SK-N-SH (cell line): ENCODE results near the gene MEA1. TPM values are rescaled to one million over a fixed set of nuclear protein-coding genes. Genes with fewer than 3 reads are reported as not detected.

Source experiments
- CTCF ChIA-PET: fragments of 300-600, 350-600 bp; formaldehyde crosslinking; extraction: SDS; loops from one replicate; lab custom pipeline; 2021; lab: Yijun Ruan, JAX
- POLR2A ChIA-PET: fragments of 350-600 bp; sonication (Branson Sonifier 250); formaldehyde crosslinking; extraction: SDS; loops from one replicate; lab custom pipeline; 2020; ENCODE audit warnings: antibody characterized with exemption, inconsistent platforms; lab: Yijun Ruan, JAX
- DNase-seq: peaks from one replicate; pipeline ENCODE4 v3.0.0; 2012
- H2AFZ ChIP-seq: fragments of 200-600 bp; sonication (generic); 2 replicates; pipeline ENCODE4 v1.8.1; 2016; ENCODE audit warnings: antibody characterized with exemption, mild to moderate bottlenecking, low read depth
- H3F3A ChIP-seq: fragments of 200-600 bp; sonication (generic); replicated peaks from 2 replicates; pipeline ENCODE3; 2016; ENCODE audit warnings: antibody characterized with exemption, mild to moderate bottlenecking; ENCODE audit not compliant: insufficient read depth
- H3K27ac ChIP-seq, 2 experiments: fragments of 200-500 bp in 1 of 2; fragments of 200-600 bp in 1 of 2; sonication (Bioruptor generic) in 1 of 2; sonication (generic), shearing (Covaris generic) in 1 of 2; 2 replicates each; pipeline versions ENCODE4 v1.5.1 to v1.6.1; 2014 to 2016; ENCODE audit warnings: low read depth in 2 of 2, inconsistent platforms in 1 of 2, low read length in 1 of 2, mild to moderate bottlenecking in 1 of 2, mixed read lengths in 1 of 2
- H3K27me3 ChIP-seq: fragments of 200-600 bp; sonication (generic), shearing (Covaris generic); 2 replicates; pipeline ENCODE4 v1.6.1; 2016; ENCODE audit warnings: mixed run types; ENCODE audit not compliant: insufficient read depth
- H3K36me3 ChIP-seq, 2 experiments: fragments of 200-500 bp in 1 of 2; fragments of 200-600 bp in 1 of 2; sonication (Bioruptor generic) in 1 of 2; sonication (generic) in 1 of 2; replicated peaks in 1 of 2; 2 replicates each; pipeline versions ENCODE3 to v1.5.1; 2014 to 2016; ENCODE audit warnings: low read length in 1 of 2, mild to moderate bottlenecking in 1 of 2; ENCODE audit not compliant: insufficient read depth in 2 of 2, control insufficient read depth in 1 of 2
- H3K4me1 ChIP-seq, 2 experiments: fragments of 200-500 bp in 1 of 2; fragments of 200-600 bp in 1 of 2; sonication (Bioruptor generic) in 1 of 2; sonication (generic), shearing (Covaris generic) in 1 of 2; 2 replicates each; pipeline versions ENCODE4 v1.5.1 to v1.6.1; 2014 to 2016; ENCODE audit warnings: low read depth in 1 of 2, low read length in 1 of 2, mixed run types in 1 of 2; ENCODE audit not compliant: insufficient read depth in 2 of 2, control insufficient read depth in 1 of 2
- H3K4me2 ChIP-seq: fragments of 200-600 bp; sonication (generic), shearing (Covaris generic); 2 replicates; pipeline ENCODE4 v1.6.1; 2017; ENCODE audit warnings: mixed run types
- H3K4me3 ChIP-seq, 2 experiments: fragments of 200-500 bp in 1 of 2; fragments of 200-600 bp in 1 of 2; sonication (Bioruptor generic) in 1 of 2; sonication (generic), shearing (Covaris generic) in 1 of 2; 2 replicates each; pipeline versions ENCODE4 v1.5.1 to v1.8.1; 2014 to 2016; ENCODE audit warnings: low read depth in 2 of 2, inconsistent platforms in 1 of 2, low read length in 1 of 2, mild to moderate bottlenecking in 1 of 2, mixed read lengths in 1 of 2, moderate library complexity in 1 of 2
- H3K79me2 ChIP-seq: fragments of 200-600 bp; sonication (generic); 2 replicates; pipeline ENCODE4 v1.8.1; 2017; ENCODE audit warnings: mild to moderate bottlenecking; ENCODE audit not compliant: insufficient read depth
- H3K9ac ChIP-seq: fragments of 200-600 bp; sonication (generic); 2 replicates; pipeline ENCODE4 v1.6.1; 2017; ENCODE audit warnings: mixed run types
- H3K9me2 ChIP-seq: fragments of 200-600 bp; sonication (generic); 2 replicates; pipeline ENCODE4 v1.6.1; 2017; ENCODE audit warnings: mixed run types
- H3K9me3 ChIP-seq: fragments of 200-600 bp; sonication (generic); 2 replicates; pipeline ENCODE4 v1.6.1; 2017; ENCODE audit warnings: mixed run types, mild to moderate bottlenecking, moderate library complexity
- H4K20me1 ChIP-seq: fragments of 200-600 bp; sonication (generic); 2 replicates; pipeline ENCODE4 v1.6.1; 2017; ENCODE audit warnings: mild to moderate bottlenecking, mixed run types; ENCODE audit not compliant: insufficient read depth
- CHD2 ChIP-seq: fragments of 150-350 bp; IDR thresholded peaks from 2 replicates; pipeline ENCODE4 v1.6.1; 2018; ENCODE audit warnings: low read length; ENCODE audit not compliant: partially characterized antibody
- ELF1 ChIP-seq: IDR thresholded peaks from 2 replicates; pipeline ENCODE4 v1.4.0; 2012
- EP300 ChIP-seq, 2 experiments: IDR thresholded peaks; 2 replicates each; pipeline versions ENCODE4 v1.4.0 to v1.6.1; 2012; ENCODE audit warnings: borderline replicate concordance in 1 of 2, low read depth in 1 of 2, low read length in 1 of 2
- FOSL2 ChIP-seq: IDR thresholded peaks from 2 replicates; pipeline ENCODE4 v1.4.0; 2012; ENCODE audit warnings: low read depth, mild to moderate bottlenecking, moderate library complexity, borderline replicate concordance
- FOXJ3 ChIP-seq: sonication (generic); formaldehyde crosslinking; IDR thresholded peaks from 2 replicates; pipeline ENCODE4 v1.5.1; 2020; ENCODE audit warnings: mild to moderate bottlenecking, missing genetic modification reagents
- FOXM1 ChIP-seq: IDR thresholded peaks from 2 replicates; pipeline ENCODE4 v1.4.0; 2012; ENCODE audit warnings: low read depth, mild to moderate bottlenecking
- JUND ChIP-seq: IDR thresholded peaks from 2 replicates; pipeline ENCODE4 v1.4.0; 2012
- MEF2A ChIP-seq: IDR thresholded peaks from 2 replicates; pipeline ENCODE4 v1.4.0; 2012; ENCODE audit warnings: low read depth, borderline replicate concordance
- NFIC ChIP-seq: IDR thresholded peaks from 2 replicates; pipeline ENCODE4 v1.4.0; 2012; ENCODE audit warnings: borderline replicate concordance
- RAD21 ChIP-seq: IDR thresholded peaks from 2 replicates; pipeline ENCODE4 v1.6.1; 2012; ENCODE audit warnings: mild to moderate bottlenecking, low read length
- RCOR1 ChIP-seq: fragments of 150-350 bp; IDR thresholded peaks from 2 replicates; pipeline ENCODE4 v1.6.1; 2017; ENCODE audit warnings: antibody characterized with exemption, low read length
- REST ChIP-seq: IDR thresholded peaks from 2 replicates; pipeline ENCODE4 v1.6.1; 2012; ENCODE audit warnings: mild to moderate bottlenecking, low read depth, low read length, moderate library complexity
- RFX5 ChIP-seq: IDR thresholded peaks from 2 replicates; pipeline ENCODE4 v1.6.1; 2012; ENCODE audit warnings: mild to moderate bottlenecking, improper control_type of control experiment, low read length
- SIN3A ChIP-seq: IDR thresholded peaks from 2 replicates; pipeline ENCODE4 v1.6.1; 2012; ENCODE audit warnings: low read depth, mild to moderate bottlenecking, low read length, moderate library complexity, borderline replicate concordance
- TCF12 ChIP-seq: IDR thresholded peaks from 2 replicates; pipeline ENCODE4 v1.4.0; 2012
- USF2 ChIP-seq: fragments of 150-350 bp; IDR thresholded peaks from 2 replicates; pipeline ENCODE4 v1.6.1; 2017; ENCODE audit warnings: antibody characterized with exemption, low read length, low read depth, borderline replicate concordance
- YY1 ChIP-seq: IDR thresholded peaks from 2 replicates; pipeline ENCODE4 v1.4.0; 2012; ENCODE audit warnings: low read depth, mild to moderate bottlenecking
- WGBS: methylation state at CpG from one replicate; pipeline ENCODE4 v1.1.6; 2017; ENCODE audit warnings: low lambda C conversion rate; 5-methylcytosine and 5-hydroxymethylcytosine counted together
- polyA plus RNA-seq, 3 experiments: library from polyadenylated mRNA; depleted of rRNA; stranded (reverse); fragments of >200 nt; gene quantifications; 2 replicates each; pipeline ENCODE4 v1.2.3, GENCODE V29; 2012
- TF ChIP-seq, protein P1 (sequence below): fragments of 200-600 bp; sonication (generic); IDR thresholded peaks from 2 replicates; pipeline ENCODE4 v1.6.1; 2017; ENCODE audit warnings: antibody characterized with exemption, mild to moderate bottlenecking, moderate library complexity
- TF ChIP-seq, protein P2 (sequence below): IDR thresholded peaks from 2 replicates; pipeline ENCODE4 v1.4.0; 2012; ENCODE audit warnings: low read depth

Gene MEA1
- polyA plus RNA-seq, 1 of the 3 experiments (the other 2 are of a cell fraction), result 171 TPM

- Histone ChIP-seq H3K27ac (no peak overlapping the region), H3K9me2 (no peaks in the 10 kb centered on the region), H3K9me3 (no peaks in the 10 kb centered on the region), H3K27me3 (no peaks in the 10 kb centered on the region), H3K4me1 (peaks cover 0 to 7% of the 10 kb centered on the region in 2 experiments; a peak in 1 of 4 replicates), H3K4me2 (no peak overlapping the region), H3K9ac (no peak overlapping the region), H3F3A (no peaks in the 10 kb centered on the region), H3K36me3 (peaks cover 0 to 25% of the 10 kb centered on the region in 2 experiments), H4K20me1 (no peaks in the 10 kb centered on the region), H3K4me3 (no peak overlapping the region), H2AFZ (no peak overlapping the region), H3K79me2 (no peaks in the 10 kb centered on the region)
- TF ChIP-seq, protein P1, sequence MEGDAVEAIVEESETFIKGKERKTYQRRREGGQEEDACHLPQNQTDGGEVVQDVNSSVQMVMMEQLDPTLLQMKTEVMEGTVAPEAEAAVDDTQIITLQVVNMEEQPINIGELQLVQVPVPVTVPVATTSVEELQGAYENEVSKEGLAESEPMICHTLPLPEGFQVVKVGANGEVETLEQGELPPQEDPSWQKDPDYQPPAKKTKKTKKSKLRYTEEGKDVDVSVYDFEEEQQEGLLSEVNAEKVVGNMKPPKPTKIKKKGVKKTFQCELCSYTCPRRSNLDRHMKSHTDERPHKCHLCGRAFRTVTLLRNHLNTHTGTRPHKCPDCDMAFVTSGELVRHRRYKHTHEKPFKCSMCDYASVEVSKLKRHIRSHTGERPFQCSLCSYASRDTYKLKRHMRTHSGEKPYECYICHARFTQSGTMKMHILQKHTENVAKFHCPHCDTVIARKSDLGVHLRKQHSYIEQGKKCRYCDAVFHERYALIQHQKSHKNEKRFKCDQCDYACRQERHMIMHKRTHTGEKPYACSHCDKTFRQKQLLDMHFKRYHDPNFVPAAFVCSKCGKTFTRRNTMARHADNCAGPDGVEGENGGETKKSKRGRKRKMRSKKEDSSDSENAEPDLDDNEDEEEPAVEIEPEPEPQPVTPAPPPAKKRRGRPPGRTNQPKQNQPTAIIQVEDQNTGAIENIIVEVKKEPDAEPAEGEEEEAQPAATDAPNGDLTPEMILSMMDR, result no peak
- TF ChIP-seq FOXJ3 (CRISPR knock-in tag), result no peak
- TF ChIP-seq YY1, result no peak
- no peak for TF ChIP-seq REST
- TF ChIP-seq FOSL2, result no peak
- TF ChIP-seq RAD21, result no peak
- TF ChIP-seq USF2, result no peak
- TF ChIP-seq FOXM1, result no peak
- TF ChIP-seq, protein P2, sequence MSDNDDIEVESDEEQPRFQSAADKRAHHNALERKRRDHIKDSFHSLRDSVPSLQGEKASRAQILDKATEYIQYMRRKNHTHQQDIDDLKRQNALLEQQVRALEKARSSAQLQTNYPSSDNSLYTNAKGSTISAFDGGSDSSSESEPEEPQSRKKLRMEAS, result no peak
- no peak for TF ChIP-seq NFIC
- TF ChIP-seq RCOR1, result no peak
- TF ChIP-seq ELF1, result no peak
- TF ChIP-seq RFX5, result no peak
- TF ChIP-seq JUND, result no peak
- TF ChIP-seq SIN3A, result no peak
- no peak for TF ChIP-seq MEF2A
- TF ChIP-seq TCF12, result no peak
- TF ChIP-seq EP300 (IDR thresholded peaks at IDR 0.05; ENCODE audit: borderline replicate concordance in 1 of 2, low read depth in 1 of 2, low read length in 1 of 2), result no peak
- TF ChIP-seq CHD2, result no peak
- ChIA-PET POLR2A (interaction anchor here (2.1 kb wide), 1 partner anchor 17 kb away, joined by 4 read pairs; the partner anchor contains the start of gene PEX6), CTCF (no interaction called here)
- WGBS, result 88% methylated on average over 8 of the region's 12 CpGs
- DNase-seq, result no peak
Observed at GRCh38 chr6:42962096-42962495, 51.6 kb downstream of the MEA1 start.

Other genes starting within 250 kb of the MEA1 start
- gene BICRAL, start 231.9 kb downstream of the MEA1 start, polyA plus RNA-seq (2012; rRNA removed), result 5.1 and 6.6 TPM in 2 replicates
- 22.1 and 28.7 TPM in 2 replicates for gene RPL7L1, start 134.3 kb downstream of the MEA1 start, polyA plus RNA-seq (2012; rRNA removed)
- not detected in 2 replicates for gene PTCRA, start 97.9 kb downstream of the MEA1 start, polyA plus RNA-seq (2012; rRNA removed)
- 59.2 and 77.5 TPM in 2 replicates for gene CNPY3, start 84.5 kb downstream of the MEA1 start, polyA plus RNA-seq (2012; rRNA removed)
- 1.4 and 2.0 TPM in 2 replicates for gene GNMT, start 53.2 kb downstream of the MEA1 start, polyA plus RNA-seq (2012; rRNA removed)
- gene PEX6, start 34.8 kb downstream of the MEA1 start, polyA plus RNA-seq (2012; rRNA removed), result 12.5 and 15.3 TPM in 2 replicates
- gene PPP2R5D, start 29.4 kb downstream of the MEA1 start, polyA plus RNA-seq (2012; rRNA removed), result 37.6 and 38.6 TPM in 2 replicates
- gene KLHDC3, start 303 bp upstream of the MEA1 start, polyA plus RNA-seq (2012; rRNA removed), result 59.1 and 74.1 TPM in 2 replicates
- 60.5 and 64.8 TPM in 2 replicates for gene RRP36, start 7.7 kb upstream of the MEA1 start, polyA plus RNA-seq (2012; rRNA removed)
- gene CUL7, start 39.9 kb upstream of the MEA1 start, polyA plus RNA-seq (2012; rRNA removed), result 46.9 and 59.6 TPM in 2 replicates
- 43.0 and 64.7 TPM in 2 replicates for gene MRPL2, start 45.5 kb upstream of the MEA1 start, polyA plus RNA-seq (2012; rRNA removed)
- 17.5 and 22.0 TPM in 2 replicates for gene KLC4, start 45.7 kb upstream of the MEA1 start, polyA plus RNA-seq (2012; rRNA removed)
- gene PTK7, start 62.4 kb upstream of the MEA1 start, polyA plus RNA-seq (2012; rRNA removed), result 93.7 and 105 TPM in 2 replicates
- 31.7 and 33.8 TPM in 2 replicates for gene SRF, start 157.3 kb upstream of the MEA1 start, polyA plus RNA-seq (2012; rRNA removed)
- gene CUL9, start 168.2 kb upstream of the MEA1 start, polyA plus RNA-seq (2012; rRNA removed), result 36.8 and 37.7 TPM in 2 replicates
- 263 and 287 TPM in 2 replicates for gene DNPH1, start 215.5 kb upstream of the MEA1 start, polyA plus RNA-seq (2012; rRNA removed)
- gene TTBK1, start 229.5 kb upstream of the MEA1 start, polyA plus RNA-seq (2012; rRNA removed), result 0.91 and 0.94 TPM in 2 replicates